Dedifferentiated amniotic fluid mesenchymal stem cell (primary cell): ENCODE results near the gene PRPF40A.

Source experiments
- DNase-seq: peaks from one replicate; pipeline ENCODE4 v3.0.0-alpha.2; 2016; ENCODE audit errors: extremely low spot score

PRPF40A gene

GRCh38 chr2:152651834-152652233 is 65.4 kb downstream of the PRPF40A start:
- no peak for DNase-seq

- DNase-seq: no peak
These were observed 66.4 kb downstream of the PRPF40A start for GRCh38 chr2:152650768-152651371.

DNA sequence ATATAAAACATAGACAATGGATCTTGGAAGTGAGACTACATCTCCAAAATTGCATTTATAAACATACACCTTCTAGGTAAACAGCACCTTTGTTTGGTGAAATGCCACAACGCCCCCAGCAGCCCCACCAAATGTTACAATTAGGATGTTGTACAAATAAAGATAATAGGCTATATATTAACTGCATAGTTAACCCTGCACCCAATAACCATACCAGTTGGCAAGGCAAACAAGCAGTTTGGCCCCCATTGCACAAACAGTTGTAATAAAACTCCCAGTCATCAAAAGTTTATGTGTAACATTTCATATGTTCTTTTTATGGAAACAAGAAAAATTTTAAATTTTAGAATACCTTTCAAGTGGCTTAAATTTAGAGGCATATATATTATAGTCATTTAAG is 67.3 kb downstream of the PRPF40A start:
- no peak for DNase-seq

- DNase-seq: no peak
These were observed 68.9 kb downstream of the PRPF40A start for GRCh38 chr2:152648336-152648735.

GRCh38 chr2:152647552-152647951 is 69.7 kb downstream of the PRPF40A start:
- DNase-seq: no peak

- peak; percentile 87 for DNase-seq
These were observed 70.5 kb downstream of the PRPF40A start for GRCh38 chr2:152646775-152647174.

GRCh38 chr2:152646264-152646663 is 71.0 kb downstream of the PRPF40A start:
- no peak for DNase-seq

GRCh38 chr2:152644189-152644873 is 72.9 kb downstream of the PRPF40A start:
- no peak for DNase-seq

DNA sequence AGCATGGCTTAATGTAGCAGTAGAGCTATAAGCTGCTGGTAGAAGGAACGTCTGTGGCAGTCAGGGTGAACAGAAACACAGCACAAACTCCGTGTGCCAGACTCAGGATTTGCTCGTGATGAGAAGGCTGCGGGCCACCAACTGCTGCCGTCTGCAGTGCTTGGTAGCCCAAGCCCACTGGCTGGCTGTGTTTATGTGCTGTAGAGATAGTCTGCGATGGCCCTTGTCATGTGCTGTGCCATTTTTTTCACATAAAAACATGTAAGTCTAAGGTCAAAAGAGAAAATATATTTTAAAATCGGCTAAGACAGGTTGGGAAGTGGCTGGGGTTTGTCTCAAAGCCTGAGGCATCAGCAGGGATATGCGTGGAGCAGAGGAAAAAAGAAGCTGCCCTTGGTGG is 78.7 kb downstream of the PRPF40A start:
- DNase-seq: no peak

DNA sequence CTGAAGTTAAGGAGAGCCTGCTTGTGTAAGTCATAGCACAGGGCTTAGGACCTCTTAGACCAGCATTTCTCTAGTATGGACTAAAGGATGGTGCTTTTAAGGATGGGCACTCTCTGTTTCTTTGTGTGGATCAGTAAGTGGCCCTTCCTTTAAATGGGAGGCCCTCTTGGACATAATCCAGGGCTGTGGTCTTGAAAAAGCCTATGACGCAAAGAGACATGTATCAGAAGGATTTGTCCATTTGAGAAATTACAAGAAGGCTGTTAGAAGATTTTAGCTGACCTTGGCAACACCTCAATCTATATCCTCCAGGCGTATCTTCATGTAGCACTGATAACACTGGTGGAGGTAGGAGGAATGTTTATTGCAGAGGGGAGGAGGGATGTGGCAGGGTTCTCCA is 79.2 kb downstream of the PRPF40A start:
- no peak for DNase-seq

- DNase-seq: no peak
These were observed 80.0 kb downstream of the PRPF40A start for GRCh38 chr2:152637251-152637650.

- DNase-seq: no peak
These were observed 81.5 kb downstream of the PRPF40A start for GRCh38 chr2:152635635-152636298.

DNA sequence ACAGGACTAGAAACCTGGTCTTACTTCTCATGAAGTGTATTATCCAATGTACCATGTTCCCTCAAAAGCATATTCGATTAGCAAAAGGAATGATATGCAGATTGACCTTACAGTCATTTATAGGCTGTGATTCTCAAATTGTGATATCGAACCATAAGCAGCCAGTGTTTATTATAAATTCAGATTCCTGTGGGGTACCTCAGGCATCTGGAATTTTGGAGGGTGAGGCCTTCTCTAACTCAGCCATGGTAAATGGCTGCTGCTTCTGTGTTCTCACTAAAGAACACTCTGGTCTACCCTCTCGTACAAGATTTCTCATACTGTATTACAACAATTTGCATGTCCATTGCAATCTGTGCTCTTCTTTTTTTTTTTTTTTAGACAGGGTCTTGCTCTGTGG is 84.5 kb downstream of the PRPF40A start:
- DNase-seq: no peak

GRCh38 chr2:152630466-152630865 is 86.8 kb downstream of the PRPF40A start:
- no peak for DNase-seq

DNA sequence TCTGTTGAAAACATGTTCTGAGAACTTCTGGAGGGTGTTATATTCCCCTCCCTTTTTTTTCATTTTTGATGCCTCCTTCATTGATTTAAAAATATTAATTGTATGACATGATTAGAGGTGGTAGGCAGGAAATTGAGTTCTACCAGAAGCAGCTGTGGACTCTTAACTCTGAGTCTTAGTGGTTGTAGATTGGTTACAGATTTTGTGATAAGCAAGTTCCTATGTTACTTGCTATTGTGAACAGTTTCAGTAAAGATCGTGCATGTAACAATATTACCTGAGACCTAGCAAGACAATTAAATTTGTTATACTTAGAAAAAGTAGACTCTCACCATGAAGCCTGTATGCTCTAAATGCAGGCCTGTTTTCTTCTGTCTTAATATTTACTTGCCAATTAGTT is 88.1 kb downstream of the PRPF40A start:
- DNase-seq: no peak

- peak; percentile 59 for DNase-seq
These were observed 89.8 kb downstream of the PRPF40A start for GRCh38 chr2:152627351-152627957.

GRCh38 chr2:152626911-152627339 is 90.3 kb downstream of the PRPF40A start:
- peak; percentile 71 for DNase-seq

- DNase-seq: no peak
These were observed 92.5 kb downstream of the PRPF40A start for GRCh38 chr2:152624805-152625204.

GRCh38 chr2:152623775-152624174 is 93.5 kb downstream of the PRPF40A start:
- DNase-seq: no peak

GRCh38 chr2:152623076-152623740 is 94.1 kb downstream of the PRPF40A start:
- no peak for DNase-seq

GRCh38 chr2:152622219-152622618 is 95.0 kb downstream of the PRPF40A start:
- DNase-seq: no peak

- no peak for DNase-seq
These were observed 96.3 kb downstream of the PRPF40A start for GRCh38 chr2:152620985-152621384.
